Endothelial cell of umbilical vein (primary cell): ENCODE data around the gene GRAMD1A. TPM values are rescaled to one million over a fixed set of nuclear protein-coding genes. Genes with fewer than 3 reads are reported as not detected.

ENCODE experiments used
- BruUV-seq: library from RNA; stranded (reverse); fragments of 400-500 nt; replicated peaks from 2 replicates; lab custom pipeline; 2021; lab: Mats Ljungman, UMichigan
- CTCF ChIA-PET: fragments of 300-600, 350-600 bp; sonication (Branson Sonifier 250); formaldehyde crosslinking; loops from one replicate; lab custom pipeline; 2021; ENCODE audit warnings: antibody characterized with exemption, inconsistent platforms; lab: Charles Lee
- POLR2A ChIA-PET: fragments of 300-600, 350-600 bp; sonication (Branson Sonifier 250); formaldehyde crosslinking; loops from one replicate; lab custom pipeline; 2021; ENCODE audit warnings: antibody characterized with exemption, inconsistent platforms; lab: Charles Lee
- DNase-seq: peaks from one replicate; pipeline ENCODE4 v3.0.0-alpha.2; 2011; ENCODE audit warnings: low read depth, low spot score
- FAIRE-seq: peaks from 2 replicates; lab custom pipeline; 2011; peaks lifted over from hg19 to GRCh38; lab: Jason Lieb, UNC
- H2AFZ ChIP-seq: 2 replicates; pipeline ENCODE4 v1.6.0; 2012; ENCODE audit warnings: low read depth, low read length, control low read depth, inconsistent platforms
- H3K27ac ChIP-seq: 2 replicates; pipeline ENCODE4 v1.5.1; 2011; ENCODE audit warnings: low read depth, mild to moderate bottlenecking, control low read depth, low read length, moderate library complexity; ENCODE audit not compliant: insufficient read depth
- H3K27me3 ChIP-seq, 2 experiments: 2 replicates each; pipeline versions ENCODE4 v1.6.0 to v1.6.1; 2011; ENCODE audit warnings: low read length in 2 of 2, mixed read lengths in 1 of 2; ENCODE audit not compliant: control insufficient read depth in 2 of 2, insufficient read depth in 2 of 2
- H3K36me3 ChIP-seq, 2 experiments: 2 replicates in 1 of 2; 3 replicates in 1 of 2; pipeline ENCODE4 v1.5.1; 2011; ENCODE audit warnings: low read length in 2 of 2, mild to moderate bottlenecking in 1 of 2, moderate library complexity in 1 of 2; ENCODE audit not compliant: control insufficient read depth in 2 of 2, insufficient read depth in 2 of 2; ENCODE audit errors: extremely low read depth in 1 of 2
- H3K4me1 ChIP-seq: 3 replicates; pipeline ENCODE4 v1.5.1; 2011; ENCODE audit warnings: mild to moderate bottlenecking, low read length; ENCODE audit not compliant: control insufficient read depth, insufficient read depth; ENCODE audit errors: extremely low read depth
- H3K4me2 ChIP-seq: 2 replicates; pipeline ENCODE4 v1.6.1; 2011; ENCODE audit warnings: low read length, control low read depth, mixed read lengths; ENCODE audit not compliant: insufficient read depth
- H3K4me3 ChIP-seq, 3 experiments: fragments of 200-600 bp in 1 of 3; sonication (generic), shearing (Covaris generic) in 1 of 3; replicated peaks in 1 of 3; 2 replicates each; pipeline ENCODE4 v1.5.1; 2011 to 2016; ENCODE audit warnings: control low read depth in 3 of 3, low read length in 3 of 3, mild to moderate bottlenecking in 2 of 3, inconsistent platforms in 1 of 3, low read depth in 1 of 3, moderate library complexity in 1 of 3; ENCODE audit not compliant: insufficient read depth in 1 of 3
- H3K79me2 ChIP-seq: 2 replicates; pipeline ENCODE4 v1.6.0; 2012; ENCODE audit warnings: low read length, inconsistent platforms; ENCODE audit not compliant: control insufficient read depth, insufficient read depth
- H3K9ac ChIP-seq: replicated peaks from 2 replicates; pipeline ENCODE3; 2011; ENCODE audit warnings: low read length, control low read depth; ENCODE audit not compliant: insufficient read depth; ENCODE audit errors: extremely low read depth
- H3K9me1 ChIP-seq: replicated peaks from 3 replicates; pipeline ENCODE4 v1.6.0; 2011; ENCODE audit warnings: mild to moderate bottlenecking, low read length; ENCODE audit not compliant: control insufficient read depth, insufficient read depth; ENCODE audit errors: extremely low read depth
- H3K9me3 ChIP-seq: replicated peaks from 2 replicates; pipeline ENCODE4 v1.5.1; 2012; ENCODE audit warnings: low read length, inconsistent platforms; ENCODE audit not compliant: control insufficient read depth, insufficient read depth
- H4K20me1 ChIP-seq: replicated peaks from 2 replicates; pipeline ENCODE3; 2011; ENCODE audit warnings: mild to moderate bottlenecking, low read length; ENCODE audit not compliant: control insufficient read depth, insufficient read depth; ENCODE audit errors: extremely low read depth
- EZH2 ChIP-seq: IDR thresholded peaks from 2 replicates; pipeline ENCODE4 v1.6.1; 2012; ENCODE audit warnings: borderline replicate concordance, low read depth, mild to moderate bottlenecking, moderate library complexity, low read length, inconsistent platforms; ENCODE audit not compliant: severe bottlenecking
- FOS ChIP-seq: IDR thresholded peaks from 2 replicates; pipeline ENCODE4 v1.6.1; 2011; ENCODE audit warnings: mild to moderate bottlenecking, low read length, moderate library complexity, borderline replicate concordance; ENCODE audit not compliant: insufficient read depth
- GATA2 ChIP-seq: IDR thresholded peaks from 2 replicates; pipeline ENCODE4 v1.7.0; 2011; ENCODE audit warnings: low read depth, mild to moderate bottlenecking, moderate library complexity, mixed read lengths, low read length; ENCODE audit not compliant: insufficient read length, insufficient read depth
- JUN ChIP-seq: IDR thresholded peaks from 2 replicates; pipeline ENCODE4 v1.6.1; 2011; ENCODE audit warnings: borderline replicate concordance, low read depth; ENCODE audit not compliant: insufficient read length, insufficient read depth
- MYC ChIP-seq: IDR thresholded peaks from one replicate; pipeline ENCODE4 v1.6.1; 2011; ENCODE audit warnings: mild to moderate bottlenecking, low read depth, low read length
- POLR2A ChIP-seq: IDR thresholded peaks from 2 replicates; pipeline ENCODE4 v1.6.1; 2012; ENCODE audit warnings: low read depth, mild to moderate bottlenecking, control low read depth, low read length
- POLR2AphosphoS5 ChIP-seq: IDR thresholded peaks from 2 replicates; pipeline ENCODE4 v1.6.1; 2012; ENCODE audit warnings: low read depth, mild to moderate bottlenecking, control low read depth, low read length, moderate library complexity; ENCODE audit not compliant: insufficient read depth
- dilution Hi-C: fragments of 300-500 bp; cut with MboI; formaldehyde crosslinking; loops from one replicate; pipeline ENCODE4 v1.15.0; 2019; ENCODE audit warnings: low sequenced_read_pairs; ENCODE audit not compliant: extremely low pct_ligation_motif_present
- intact Hi-C: fragments of 100-400 bp; cut with micrococcal nuclease; formaldehyde crosslinking; loops from one replicate; pipeline ENCODE4 v1.10.0; 2022
- polyA plus RNA-seq, 4 experiments: library from polyadenylated mRNA; depleted of rRNA in 3 of 4; stranded (reverse) in 3 of 4; unstranded in 1 of 4; fragments of >200 nt; gene quantifications; 2 replicates each; pipeline versions ENCODE4 v1.2.1 to v1.2.3, GENCODE V29; 2011 to 2012; ENCODE audit warnings: missing spikeins in 1 of 4
- total RNA-seq: library from RNA; stranded (reverse); gene quantifications from 2 replicates; pipeline ENCODE4 v1.2.3, GENCODE V29; 2021
- TF ChIP-seq, protein P1 (sequence below), 2 donors: IDR thresholded peaks; 1 replicate in 1 of 2; 2 replicates in 1 of 2; pipeline ENCODE4 v1.5.1; 2011; ENCODE audit warnings: low read length in 2 of 2, mild to moderate bottlenecking in 2 of 2, moderate library complexity in 2 of 2, control low read depth in 1 of 2, inconsistent platforms in 1 of 2, low read depth in 1 of 2; ENCODE audit not compliant: insufficient read depth in 1 of 2; ENCODE audit errors: extremely low read depth in 1 of 2
- TF ChIP-seq, protein P2 (sequence below): IDR thresholded peaks from 2 replicates; pipeline ENCODE4 v1.6.1; 2011; ENCODE audit not compliant: insufficient read depth, insufficient read length

Gene GRAMD1A
- total and polyA plus RNA-seq, 2 donors (not counting 3 experiments of a cell fraction or from before 2014, with no cell fraction given) = 127 to 130 TPM

DNA sequence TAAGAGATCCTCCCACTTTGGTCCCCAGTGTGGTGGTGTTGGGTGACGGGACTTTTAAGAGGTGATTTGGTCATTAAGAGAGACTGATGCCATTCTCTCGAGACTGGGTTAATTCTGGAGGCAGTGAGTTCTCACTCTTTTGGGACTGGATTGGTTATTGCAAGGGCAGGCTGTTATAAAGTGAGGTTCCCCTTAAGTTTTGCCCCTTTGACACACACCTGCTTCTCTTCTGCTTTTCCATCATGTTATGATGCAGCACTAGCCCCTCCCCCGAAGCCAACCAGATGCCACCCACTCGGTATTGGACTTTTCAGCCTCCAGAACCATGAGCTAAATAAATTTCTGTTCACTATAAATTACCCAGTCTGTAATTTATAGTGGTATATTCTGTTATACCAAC, 16.3 kb upstream of the GRAMD1A start:
- dilution Hi-C loops = no loop called here
- H2AFZ ChIP-seq = no peak overlapping the region
- H3K4me1 ChIP-seq = peaks cover 15% of the 10 kb centered on the region
- no peaks in the 10 kb centered on the region for H4K20me1 ChIP-seq
- ChIA-PET POLR2A (no interaction called here), CTCF (interaction anchor here (0.8 kb wide), 1 partner anchor 11 kb away, joined by 6 read pairs; no protein-coding TSS in a partner anchor)
- no peaks in the 10 kb centered on the region for H3K9me1 ChIP-seq
- H3K9ac ChIP-seq = no peak overlapping the region
- FAIRE-seq (no peak), DNase-seq (no peak)
- no TSS peak for BruUV-seq
- no peaks in the 10 kb centered on the region for H3K36me3 ChIP-seq
- TF ChIP-seq, protein P1, sequence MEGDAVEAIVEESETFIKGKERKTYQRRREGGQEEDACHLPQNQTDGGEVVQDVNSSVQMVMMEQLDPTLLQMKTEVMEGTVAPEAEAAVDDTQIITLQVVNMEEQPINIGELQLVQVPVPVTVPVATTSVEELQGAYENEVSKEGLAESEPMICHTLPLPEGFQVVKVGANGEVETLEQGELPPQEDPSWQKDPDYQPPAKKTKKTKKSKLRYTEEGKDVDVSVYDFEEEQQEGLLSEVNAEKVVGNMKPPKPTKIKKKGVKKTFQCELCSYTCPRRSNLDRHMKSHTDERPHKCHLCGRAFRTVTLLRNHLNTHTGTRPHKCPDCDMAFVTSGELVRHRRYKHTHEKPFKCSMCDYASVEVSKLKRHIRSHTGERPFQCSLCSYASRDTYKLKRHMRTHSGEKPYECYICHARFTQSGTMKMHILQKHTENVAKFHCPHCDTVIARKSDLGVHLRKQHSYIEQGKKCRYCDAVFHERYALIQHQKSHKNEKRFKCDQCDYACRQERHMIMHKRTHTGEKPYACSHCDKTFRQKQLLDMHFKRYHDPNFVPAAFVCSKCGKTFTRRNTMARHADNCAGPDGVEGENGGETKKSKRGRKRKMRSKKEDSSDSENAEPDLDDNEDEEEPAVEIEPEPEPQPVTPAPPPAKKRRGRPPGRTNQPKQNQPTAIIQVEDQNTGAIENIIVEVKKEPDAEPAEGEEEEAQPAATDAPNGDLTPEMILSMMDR (IDR thresholded peaks at IDR 0.05; ENCODE audit: extremely low read depth in 1 of 2, insufficient read depth in 1 of 2, low read depth in 1 of 2, low read length in 2 of 2) = no peak
- TF ChIP-seq, protein P2, sequence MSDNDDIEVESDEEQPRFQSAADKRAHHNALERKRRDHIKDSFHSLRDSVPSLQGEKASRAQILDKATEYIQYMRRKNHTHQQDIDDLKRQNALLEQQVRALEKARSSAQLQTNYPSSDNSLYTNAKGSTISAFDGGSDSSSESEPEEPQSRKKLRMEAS = no peak
- TF ChIP-seq POLR2A (no peak), POLR2AphosphoS5 (no peak)
- no peak overlapping the region for H3K27ac ChIP-seq
- H3K27me3 ChIP-seq = peaks cover 0 to 3% of the 10 kb centered on the region in 2 experiments
- no peak overlapping the region for H3K4me3 ChIP-seq
- intact Hi-C loops = no loop called here
- no peaks in the 10 kb centered on the region for H3K79me2 ChIP-seq
- H3K9me3 ChIP-seq = no peaks in the 10 kb centered on the region
- H3K4me2 ChIP-seq = no peak overlapping the region

DNA sequence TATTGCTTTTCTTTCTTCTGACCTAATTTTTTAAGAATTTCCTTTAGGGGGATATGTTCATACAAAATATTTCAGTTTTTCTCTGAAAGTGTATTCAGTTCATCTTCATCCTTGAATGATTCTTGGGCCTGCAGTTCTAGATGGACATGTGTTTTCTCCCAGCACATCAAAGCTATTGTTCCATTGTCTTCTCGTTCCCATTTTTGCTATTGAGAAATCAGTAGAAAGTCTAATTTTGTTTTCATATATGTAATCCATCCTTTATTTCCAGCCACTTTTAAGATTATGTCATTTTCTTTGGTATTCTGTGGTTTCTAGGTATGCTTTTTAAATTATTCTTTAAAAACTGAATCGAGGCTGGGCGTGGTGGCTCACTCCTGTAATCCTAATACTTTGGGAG, 15.8 kb upstream of the GRAMD1A start:
- CTCF ChIA-PET = interaction anchor here (0.8 to 1.9 kb wide), 2 partner anchors 11 to 12 kb away, joined by 6 to 11 read pairs; no protein-coding TSS in a partner anchor

More for the DNA sequence above, 15.8 kb upstream of the GRAMD1A start:
- POLR2A ChIA-PET = no interaction called here
- Histone ChIP-seq H4K20me1 (no peaks in the 10 kb centered on the region), H3K4me1 (peaks cover 15% of the 10 kb centered on the region), H3K27me3 (peaks cover 0 to 3% of the 10 kb centered on the region in 2 experiments), H3K27ac (no peak overlapping the region), H3K9me3 (no peaks in the 10 kb centered on the region), H3K9me1 (no peaks in the 10 kb centered on the region), H3K4me2 (no peak overlapping the region), H3K36me3 (no peaks in the 10 kb centered on the region), H3K9ac (no peak overlapping the region), H3K4me3 (no peak overlapping the region), H2AFZ (no peak overlapping the region), H3K79me2 (no peaks in the 10 kb centered on the region)
- no peak for DNase-seq
- intact Hi-C loops = no loop called here
- dilution Hi-C loops = no loop called here
- no peak for FAIRE-seq
- BruUV-seq = no TSS peak
- TF ChIP-seq POLR2AphosphoS5 (no peak), JUN (no peak), FOS (no peak), POLR2A (no peak), MYC (no peak), GATA2 (no peak), EZH2 (no peak)
- TF ChIP-seq, protein P1 (IDR thresholded peaks at IDR 0.05; ENCODE audit: extremely low read depth in 1 of 2, insufficient read depth in 1 of 2, low read depth in 1 of 2, low read length in 2 of 2) = no peak
- TF ChIP-seq, protein P2 = no peak
